HG02943 (cell line): ENCODE measurements around the gene RFK.
"Not testable (repeated sequence)": the region's sequence is repeated elsewhere in the genome, so short reads cannot be mapped to it uniquely, and the experiment has no call there.

Experiments used
- ATAC-seq: cut with Tn5 transposase; IDR thresholded peaks from one replicate; pipeline ENCODE4 v1.9.1; 2021; ENCODE audit warnings: mild to moderate bottlenecking, low read depth, moderate library complexity; ENCODE audit not compliant: unreplicated experiment

Gene RFK

GRCh38 chr9:76394195-76394959 lies at the start of gene RFK:
TSS of gene RFK (minus strand) at chr9:76394426. CDS start at chr9:76394171, 255 bp downstream.
- peak; percentile 71 for ATAC-seq

GRCh38 chr9:76443887-76444286 lies 49.7 kb upstream of the RFK start:
- no peak for ATAC-seq

DNA sequence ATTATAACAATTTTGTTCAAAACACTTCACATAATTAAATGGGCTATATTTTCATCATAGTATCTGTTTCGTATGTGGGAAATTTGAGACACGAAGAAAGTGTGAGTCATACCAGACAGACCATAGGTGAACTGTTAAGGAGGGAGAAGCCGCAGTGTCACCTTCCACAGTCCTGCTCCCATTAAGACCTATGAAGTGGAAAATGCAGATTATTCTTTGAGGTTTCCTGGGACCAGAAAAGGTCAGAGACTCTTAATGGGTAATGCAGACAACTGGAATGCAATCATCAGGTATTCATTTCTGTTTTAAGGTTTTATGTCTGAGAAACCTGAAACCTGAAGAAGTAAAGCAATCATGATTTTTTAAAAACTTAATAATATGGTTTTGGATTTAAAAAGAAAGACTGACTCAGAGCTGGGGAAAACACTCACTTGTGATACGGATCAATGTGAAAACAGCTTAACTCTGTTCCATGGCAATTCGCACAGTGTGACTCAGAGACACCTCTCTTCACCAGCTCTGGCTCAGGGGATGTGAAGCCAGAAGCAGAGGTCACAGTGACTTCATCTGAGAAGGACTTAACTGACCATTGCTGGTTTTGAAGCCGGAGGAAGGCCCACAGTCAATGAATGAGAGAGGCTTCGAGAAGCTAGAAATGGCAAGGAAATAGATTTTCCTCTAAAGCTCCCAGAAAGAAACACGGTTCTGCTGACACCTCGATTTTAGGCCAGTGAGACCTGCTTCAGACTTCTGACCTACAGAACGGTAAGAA lies 47.5 kb upstream of the RFK start:
- ATAC-seq = no peak

DNA sequence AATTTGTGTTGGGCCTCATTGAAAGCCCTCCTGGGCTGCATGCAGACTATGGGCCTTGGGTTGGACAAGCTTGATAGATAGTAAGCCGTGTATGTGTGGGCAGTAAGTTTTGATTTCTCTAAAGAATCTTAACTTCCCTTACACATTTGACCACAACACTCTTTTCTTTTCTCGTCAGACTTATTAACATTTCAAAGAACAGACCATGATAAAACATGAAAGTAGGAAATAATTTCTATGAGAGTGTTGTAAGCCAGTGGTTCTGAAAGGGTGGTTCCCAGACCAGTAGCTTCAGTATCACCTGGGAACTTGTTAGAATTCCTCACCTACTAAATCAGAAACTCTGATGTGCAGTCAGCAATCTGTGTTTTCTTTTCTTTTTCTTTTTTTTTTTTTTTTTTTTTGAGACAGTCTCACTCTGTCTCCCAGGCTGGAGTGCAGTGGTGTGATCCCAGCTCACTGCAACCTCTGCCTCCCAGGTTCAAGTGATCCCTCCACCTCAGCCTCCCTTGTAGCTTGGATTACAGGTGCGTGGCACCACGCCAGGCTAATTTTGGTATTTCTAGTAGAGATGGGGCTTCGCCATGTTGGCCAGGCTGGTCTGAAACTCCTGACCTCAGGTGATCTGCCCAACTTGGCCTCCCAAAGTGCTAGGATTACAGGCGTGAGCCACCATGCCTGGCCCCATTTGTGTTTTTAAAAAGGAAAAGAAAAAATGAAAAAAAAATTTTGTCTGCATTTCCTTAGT lies 44.8 kb upstream of the RFK start:
- ATAC-seq = peak; percentile 55

- not testable (repeated sequence) for ATAC-seq
Measured at GRCh38 chr9:76437017-76437699, 42.9 kb upstream of the RFK start.

DNA sequence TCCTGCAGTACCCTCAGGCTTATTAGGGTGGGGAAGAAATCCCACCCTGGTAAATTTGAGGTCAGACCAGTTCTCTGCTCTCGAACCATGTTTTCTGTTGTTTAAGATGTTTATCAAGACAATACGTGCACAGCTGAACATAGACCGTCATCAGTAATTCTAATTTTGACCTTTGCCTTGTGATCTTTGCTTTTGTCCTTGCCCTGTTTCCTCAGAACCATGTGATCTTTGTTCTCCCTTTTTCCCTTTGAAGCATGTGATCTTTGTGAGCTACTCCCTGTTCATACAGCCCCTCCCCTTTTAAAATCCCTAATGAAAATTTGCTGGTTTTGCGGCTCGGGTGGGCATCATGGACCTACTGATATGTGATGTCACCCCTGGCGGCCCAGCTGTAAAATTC lies 40.7 kb upstream of the RFK start:
- ATAC-seq = not testable (repeated sequence)

DNA sequence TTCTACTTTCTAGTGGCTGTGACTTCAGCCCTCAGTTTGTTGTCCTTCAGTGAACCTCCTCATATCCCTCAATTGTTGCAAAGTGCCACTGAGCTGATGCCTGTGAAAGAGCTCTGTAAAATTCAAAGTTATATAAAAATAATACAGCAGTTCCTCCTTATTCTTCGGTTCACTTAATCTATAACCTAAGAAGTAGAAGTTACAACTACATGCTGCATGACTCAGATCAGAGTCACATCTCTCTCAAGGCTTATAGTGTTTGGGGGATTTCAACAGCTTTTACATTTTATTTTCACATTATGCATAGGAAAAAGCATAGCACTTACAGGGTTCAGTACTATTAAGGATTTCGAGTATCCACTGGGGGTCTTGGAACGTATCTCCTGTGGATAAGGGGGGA lies 39.6 kb upstream of the RFK start:
- no peak for ATAC-seq

GRCh38 chr9:76433406-76433805 lies 39.2 kb upstream of the RFK start:
- no peak for ATAC-seq

DNA sequence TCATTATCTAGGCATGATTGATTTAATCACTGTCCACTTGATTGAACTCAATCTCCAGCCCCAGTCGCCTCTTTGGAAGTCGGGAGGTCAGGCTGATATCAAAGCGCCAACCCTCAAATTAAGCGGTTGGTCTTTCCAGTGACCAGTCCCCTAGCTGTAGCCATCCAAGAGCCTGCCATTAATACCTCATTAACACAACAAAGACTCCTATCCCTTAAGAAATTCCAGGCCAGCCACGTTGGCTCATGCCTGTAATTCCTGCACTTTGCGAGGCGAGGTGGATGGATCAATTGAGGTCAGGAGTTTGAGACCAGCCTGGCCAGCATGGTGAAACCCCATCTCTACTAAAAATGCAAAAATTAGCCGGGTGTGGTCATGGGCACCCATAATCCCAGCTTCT lies 37.4 kb upstream of the RFK start:
- ATAC-seq = no peak

- ATAC-seq = no peak
Measured at GRCh38 chr9:76426807-76427419, 32.7 kb upstream of the RFK start.

DNA sequence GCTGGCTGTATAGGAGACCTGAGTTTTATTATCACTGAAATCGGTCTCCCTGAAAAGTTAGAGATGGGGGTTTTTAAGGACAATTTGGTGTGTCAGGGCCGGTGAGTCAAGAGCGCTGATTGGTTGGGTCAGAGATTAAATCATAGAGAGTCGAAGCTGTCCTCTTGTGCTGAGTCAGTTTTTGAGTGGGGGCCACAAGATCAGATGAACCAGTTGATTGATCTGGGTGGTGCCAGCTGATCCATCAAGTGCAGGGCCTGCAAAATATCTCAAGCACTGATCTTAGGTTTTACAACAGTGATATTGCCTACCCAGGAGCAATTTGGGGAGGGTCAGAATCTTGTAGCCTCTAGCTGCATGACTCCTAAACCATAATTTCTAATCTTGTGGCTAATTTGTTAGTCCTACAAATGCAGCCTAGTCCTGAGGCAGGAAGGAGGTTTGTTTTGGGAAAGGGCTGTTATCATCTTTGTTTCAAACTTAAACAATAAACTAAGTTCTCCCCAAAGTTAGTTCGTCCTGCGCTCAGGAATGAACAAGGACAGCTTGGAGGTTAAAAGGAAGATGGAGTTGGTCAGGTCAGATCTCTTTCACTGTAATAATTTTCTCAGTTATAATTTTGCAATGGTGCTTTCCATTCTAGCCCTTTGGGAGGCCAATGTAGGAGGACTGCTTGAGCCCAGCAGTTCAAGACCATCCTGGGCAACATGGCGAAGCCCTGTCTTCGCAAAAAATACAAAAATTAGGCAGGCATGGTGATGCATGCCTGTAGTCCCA lies 31.6 kb upstream of the RFK start:
- no peak for ATAC-seq

GRCh38 chr9:76424491-76424890 lies 30.3 kb upstream of the RFK start:
- no peak for ATAC-seq

DNA sequence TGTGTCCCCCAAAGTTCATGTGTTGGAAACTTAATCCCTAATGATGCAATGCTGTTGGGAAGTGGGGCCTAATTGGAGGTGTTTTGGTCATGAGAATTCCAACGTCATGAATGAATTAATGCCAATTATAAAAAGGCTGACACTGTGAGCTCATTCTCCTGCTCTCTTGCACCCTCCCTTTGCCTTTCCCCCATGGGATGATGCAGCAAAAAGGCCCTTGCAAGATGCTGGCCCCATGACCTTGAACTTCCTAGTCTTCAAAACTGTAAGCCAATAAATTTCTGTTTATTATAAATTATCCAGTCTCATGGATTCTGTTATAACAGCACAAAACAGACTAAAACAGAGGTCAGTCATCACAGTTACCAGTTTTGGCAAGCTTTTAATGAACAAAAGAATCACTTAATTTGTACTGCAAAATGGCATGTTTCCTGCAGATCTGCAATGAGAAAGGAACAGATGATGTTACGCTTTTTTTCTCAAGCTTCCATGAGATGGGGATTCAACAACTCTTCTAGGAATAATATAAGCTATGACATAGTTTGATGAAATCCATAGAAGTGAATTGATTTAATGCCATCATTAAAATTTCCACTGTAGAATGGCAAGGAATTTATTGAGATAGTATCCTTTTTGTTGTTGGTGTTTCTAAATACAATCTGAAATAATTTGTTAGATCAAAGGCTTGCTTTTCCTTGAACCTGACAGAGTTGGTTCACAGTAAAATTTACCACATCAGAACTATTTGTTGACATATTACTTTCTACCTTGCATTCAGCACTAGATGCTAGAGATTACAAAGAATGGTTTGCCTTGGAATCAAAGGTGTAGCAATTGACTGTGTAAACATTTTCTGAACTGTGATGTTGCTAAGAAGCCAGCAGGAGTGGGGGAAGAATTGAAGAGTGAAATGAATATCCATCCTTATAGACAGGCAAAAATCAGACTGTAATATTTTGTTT lies 29.3 kb upstream of the RFK start:
- no peak for ATAC-seq

DNA sequence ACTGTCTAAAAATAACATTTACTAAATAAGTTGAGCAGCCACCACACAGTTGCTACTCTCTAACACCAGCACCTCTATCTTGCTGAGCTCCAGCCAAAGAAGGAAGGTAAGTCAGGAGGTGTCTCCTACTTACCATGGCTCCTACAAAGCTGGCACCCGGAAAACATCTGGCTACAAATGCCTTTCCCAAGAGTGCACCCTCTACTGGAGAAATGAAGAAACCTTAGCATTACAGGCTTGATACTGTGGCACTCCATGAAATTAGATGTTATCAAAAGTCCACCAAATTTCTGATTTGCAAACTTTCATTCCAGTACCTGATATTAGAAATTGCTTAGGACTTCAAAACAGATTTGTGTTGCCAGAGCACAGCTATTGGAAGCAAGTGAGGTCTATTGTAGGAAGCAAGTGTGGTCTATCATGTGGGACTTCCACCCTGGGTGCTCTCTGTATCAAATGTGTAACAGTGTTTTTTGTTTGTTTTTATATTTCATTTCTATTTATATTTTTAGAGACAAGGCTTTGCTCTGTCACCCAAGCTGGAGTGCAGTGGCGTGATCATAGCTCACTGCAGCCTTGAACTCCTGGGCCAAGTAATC lies 25.7 kb upstream of the RFK start:
- no peak for ATAC-seq

GRCh38 chr9:76417394-76417793 lies 23.2 kb upstream of the RFK start:
- ATAC-seq = no peak

GRCh38 chr9:76415731-76416130 lies 21.5 kb upstream of the RFK start:
- ATAC-seq = no peak

GRCh38 chr9:76415154-76415553 lies 20.9 kb upstream of the RFK start:
- no peak for ATAC-seq

DNA sequence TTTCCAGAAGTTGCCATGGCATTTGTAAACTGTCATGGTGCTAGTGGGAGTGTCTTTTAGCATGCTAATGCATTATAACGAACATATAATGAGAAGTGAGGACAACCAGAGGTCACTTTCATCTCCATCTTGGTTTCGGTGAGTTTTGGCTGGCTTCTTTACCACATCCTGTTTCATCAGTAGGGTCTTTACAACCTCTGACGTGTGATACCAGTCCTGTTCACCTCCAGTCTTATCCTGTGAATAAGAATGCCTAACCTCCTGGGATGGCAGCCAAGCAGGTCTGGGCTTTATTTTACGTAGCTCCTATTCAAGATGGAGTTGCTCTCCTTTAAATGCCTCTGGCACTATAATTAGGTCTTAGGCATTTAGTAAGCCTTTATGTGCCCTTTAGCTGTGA lies 20.4 kb upstream of the RFK start:
- peak; percentile 93 for ATAC-seq
